Activated T-helper 9 cell treated with anti-CD3 and anti-CD28 coated beads, Interleukin-2, amount 50 U/mL, for 16 hours (primary cell): ENCODE measurements around the gene DGCR6.
"Not testable (repeated sequence)": the region's sequence is repeated elsewhere in the genome, so short reads cannot be mapped to it uniquely, and the experiment has no call there.

ENCODE experiments used
- DNase-seq: peaks from one replicate; pipeline ENCODE4 v3.0.0-alpha.2; 2020; ENCODE audit warnings: low read depth

Gene DGCR6

GRCh38 chr22:18905540-18906409, at the start of gene DGCR6:
TSS of gene DGCR6 (plus strand) at chr22:18906320. CDS start at chr22:18906375, 55 bp downstream.
- no peak for DNase-seq

- DNase-seq: not testable (repeated sequence)
These were observed 46.8 kb upstream of the DGCR6 start for GRCh38 chr22:18859314-18859713.

GRCh38 chr22:18881260-18881659, 24.9 kb upstream of the DGCR6 start:
- peak; percentile 61 for DNase-seq

- DNase-seq: not testable (repeated sequence)
These were observed 21.7 kb upstream of the DGCR6 start for GRCh38 chr22:18884465-18884864.

- DNase-seq: no peak
These were observed 18.0 kb upstream of the DGCR6 start for GRCh38 chr22:18888115-18888514.

GRCh38 chr22:18890510-18891192, 15.5 kb upstream of the DGCR6 start:
- DNase-seq: not testable (repeated sequence)

- not testable (repeated sequence) for DNase-seq
These were observed 12.3 kb upstream of the DGCR6 start for GRCh38 chr22:18893775-18894174.

- not testable (repeated sequence) for DNase-seq
These were observed 10.0 kb upstream of the DGCR6 start for GRCh38 chr22:18896037-18896657.

- DNase-seq: not testable (repeated sequence)
These were observed 258 bp downstream of the DGCR6 start for GRCh38 chr22:18906410-18906745.

GRCh38 chr22:18906896-18907295, 776 bp downstream of the DGCR6 start:
- DNase-seq: no peak

- DNase-seq: no peak
These were observed 3.4 kb downstream of the DGCR6 start for GRCh38 chr22:18909556-18909955.

- DNase-seq: not testable (repeated sequence)
These were observed 5.4 kb downstream of the DGCR6 start for GRCh38 chr22:18911535-18911934.

GRCh38 chr22:18912264-18912946, 6.3 kb downstream of the DGCR6 start:
- not testable (repeated sequence) for DNase-seq

- DNase-seq: not testable (repeated sequence)
These were observed 8.4 kb downstream of the DGCR6 start for GRCh38 chr22:18914558-18914957.

- DNase-seq: not testable (repeated sequence)
These were observed 9.4 kb downstream of the DGCR6 start for GRCh38 chr22:18915550-18915949.

GRCh38 chr22:18917818-18918217, 11.7 kb downstream of the DGCR6 start:
- not testable (repeated sequence) for DNase-seq

GRCh38 chr22:18920257-18920902, 14.3 kb downstream of the DGCR6 start:
- not testable (repeated sequence) for DNase-seq

GRCh38 chr22:18925368-18926064, 19.4 kb downstream of the DGCR6 start:
- DNase-seq: no peak

- no peak for DNase-seq
These were observed 20.9 kb downstream of the DGCR6 start for GRCh38 chr22:18927020-18927419.

- DNase-seq: no peak
These were observed 21.5 kb downstream of the DGCR6 start for GRCh38 chr22:18927573-18927972.

- DNase-seq: no peak
These were observed 23.3 kb downstream of the DGCR6 start for GRCh38 chr22:18929459-18929858.
